IPS-18c (cell line): ENCODE data around the gene HBG2.

Source experiments
- H3K4me3 ChIP-seq: 2 replicates; pipeline ENCODE4 v1.7.0; 2013; ENCODE audit warnings: low read depth, mild to moderate bottlenecking, low read length, moderate library complexity; ENCODE audit not compliant: insufficient read depth
- H3K9me3 ChIP-seq: one replicate; pipeline ENCODE4 v1.6.1; 2013; ENCODE audit warnings: mild to moderate bottlenecking, low read length, moderate library complexity; ENCODE audit not compliant: control insufficient read depth, insufficient read depth

The HBG2 gene

DNA sequence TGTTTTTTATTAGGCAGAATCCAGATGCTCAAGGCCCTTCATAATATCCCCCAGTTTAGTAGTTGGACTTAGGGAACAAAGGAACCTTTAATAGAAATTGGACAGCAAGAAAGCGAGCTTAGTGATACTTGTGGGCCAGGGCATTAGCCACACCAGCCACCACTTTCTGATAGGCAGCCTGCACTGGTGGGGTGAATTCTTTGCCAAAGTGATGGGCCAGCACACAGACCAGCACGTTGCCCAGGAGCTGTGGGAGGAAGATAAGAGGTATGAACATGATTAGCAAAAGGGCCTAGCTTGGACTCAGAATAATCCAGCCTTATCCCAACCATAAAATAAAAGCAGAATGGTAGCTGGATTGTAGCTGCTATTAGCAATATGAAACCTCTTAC, 29.1 kb downstream of the HBG2 start:
- H3K9me3 ChIP-seq, result peaks cover 2% of the 10 kb centered on the region
- H3K4me3 ChIP-seq, result no peak overlapping the region

DNA sequence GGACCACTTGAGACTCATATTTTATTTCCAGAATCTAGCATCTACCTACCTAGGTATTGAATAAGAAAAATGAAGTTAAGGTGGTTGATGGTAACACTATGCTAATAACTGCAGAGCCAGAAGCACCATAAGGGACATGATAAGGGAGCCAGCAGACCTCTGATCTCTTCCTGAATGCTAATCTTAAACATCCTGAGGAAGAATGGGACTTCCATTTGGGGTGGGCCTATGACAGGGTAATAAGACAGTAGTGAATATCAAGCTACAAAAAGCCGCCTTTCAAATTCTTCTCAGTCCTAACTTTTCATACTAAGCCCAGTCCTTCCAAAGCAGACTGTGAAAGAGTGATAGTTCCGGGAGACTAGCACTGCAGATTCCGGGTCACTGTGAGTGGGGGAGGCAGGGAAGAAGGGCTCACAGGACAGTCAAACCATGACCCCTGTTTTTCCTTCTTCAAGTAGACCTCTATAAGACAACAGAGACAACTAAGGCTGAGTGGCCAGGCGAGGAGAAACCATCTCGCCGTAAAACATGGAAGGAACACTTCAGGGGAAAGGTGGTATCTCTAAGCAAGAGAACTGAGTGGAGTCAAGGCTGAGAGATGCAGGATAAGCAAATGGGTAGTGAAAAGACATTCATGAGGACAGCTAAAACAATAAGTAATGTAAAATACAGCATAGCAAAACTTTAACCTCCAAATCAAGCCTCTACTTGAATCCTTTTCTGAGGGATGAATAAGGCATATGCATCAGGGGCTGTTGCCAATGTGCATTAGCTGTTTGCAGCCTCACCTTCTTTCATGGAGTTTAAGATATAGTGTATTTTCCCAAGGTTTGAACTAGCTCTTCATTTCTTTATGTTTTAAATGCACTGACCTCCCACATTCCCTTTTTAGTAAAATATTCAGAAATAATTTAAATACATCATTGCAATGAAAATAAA, 29.8 kb downstream of the HBG2 start:
- H3K9me3 ChIP-seq, result peaks cover 2% of the 10 kb centered on the region
- no peak overlapping the region for H3K4me3 ChIP-seq

DNA sequence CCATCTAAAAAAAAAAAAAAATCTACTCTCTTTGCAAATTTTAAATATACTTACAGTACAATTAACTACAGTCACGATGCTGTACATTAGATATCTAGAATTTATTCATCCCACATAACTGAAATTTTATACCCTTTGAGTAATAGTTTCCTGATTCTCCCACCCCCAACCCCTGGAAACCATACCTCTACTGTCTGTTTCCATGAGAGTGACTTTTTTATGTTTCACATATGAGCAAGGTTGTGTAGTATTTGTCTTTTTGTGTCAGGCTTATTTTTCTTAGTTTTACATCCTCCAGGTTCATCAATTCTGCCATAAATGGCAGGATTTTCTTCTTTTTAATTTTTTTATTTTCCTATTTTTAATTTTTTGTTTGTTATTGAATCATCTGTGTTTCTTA, 30.9 kb downstream of the HBG2 start:
- H3K9me3 ChIP-seq, result peaks cover 2% of the 10 kb centered on the region
- H3K4me3 ChIP-seq, result no peak overlapping the region

DNA sequence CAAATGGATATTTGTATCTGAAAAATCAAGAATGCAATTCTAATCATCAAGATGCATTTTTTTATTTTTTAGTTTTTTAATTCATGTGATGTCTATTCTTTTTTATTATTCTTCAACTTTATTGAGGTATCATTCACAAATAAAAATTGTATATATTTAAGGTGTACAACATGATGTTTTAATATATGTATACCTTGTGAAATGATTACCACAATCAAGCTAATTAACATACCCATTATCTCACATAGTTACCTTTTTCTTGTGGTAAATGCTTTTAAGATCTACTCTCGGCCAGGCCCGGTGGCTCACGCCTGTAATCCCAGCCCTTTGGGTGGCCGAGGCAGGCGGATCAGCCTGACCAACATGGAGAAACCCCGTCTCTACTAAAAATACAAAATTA, 31.4 kb downstream of the HBG2 start:
- Histone ChIP-seq H3K4me3 (no peak overlapping the region), H3K9me3 (peaks cover 2% of the 10 kb centered on the region)

DNA sequence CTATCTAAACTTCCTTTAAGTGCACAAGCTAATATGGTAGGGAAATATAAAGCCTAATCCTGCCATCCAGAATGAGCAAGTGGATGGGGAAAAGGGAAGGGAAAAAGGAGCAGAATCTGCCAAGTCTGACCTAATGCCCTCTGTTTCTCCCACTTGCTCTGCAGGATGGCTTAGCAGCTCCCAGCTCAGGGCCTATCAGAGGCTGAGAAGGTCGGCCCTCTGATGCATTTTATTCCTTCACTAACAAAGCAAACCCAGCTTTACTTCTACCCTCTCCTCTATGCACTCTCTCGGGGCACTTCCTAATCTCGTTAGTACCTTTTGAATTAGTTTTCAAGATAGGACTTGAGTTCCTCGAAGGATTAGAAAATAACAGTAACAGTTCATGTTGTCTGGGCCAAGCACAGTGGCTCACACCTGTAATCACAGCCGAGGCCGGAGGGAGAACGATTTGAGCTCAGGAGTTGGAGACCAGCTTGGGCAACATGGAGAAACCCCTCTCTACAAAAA, 44.1 kb downstream of the HBG2 start:
- H3K4me3 ChIP-seq, result no peak overlapping the region
- H3K9me3 ChIP-seq, result no peaks in the 10 kb centered on the region

DNA sequence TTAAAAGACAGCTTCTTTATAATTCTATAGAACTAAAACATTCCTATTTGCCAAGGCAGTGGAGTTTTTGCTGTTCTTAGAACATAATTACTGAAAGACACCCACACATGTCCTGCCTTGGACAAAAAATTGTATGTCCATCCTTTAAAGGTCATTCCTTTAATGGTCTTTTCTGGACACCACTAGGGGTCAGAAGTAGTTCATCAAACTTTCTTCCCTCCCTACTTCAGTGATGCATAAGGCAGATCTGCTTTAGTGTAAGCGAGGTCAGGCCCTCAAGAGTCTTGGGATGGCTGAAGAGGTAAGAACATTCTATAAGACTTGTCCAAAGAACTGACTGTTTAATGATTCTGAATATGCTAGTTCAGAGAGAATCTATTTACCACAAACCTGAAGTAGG, 49.8 kb downstream of the HBG2 start:
- no peaks in the 10 kb centered on the region for H3K9me3 ChIP-seq
- no peak overlapping the region for H3K4me3 ChIP-seq

DNA sequence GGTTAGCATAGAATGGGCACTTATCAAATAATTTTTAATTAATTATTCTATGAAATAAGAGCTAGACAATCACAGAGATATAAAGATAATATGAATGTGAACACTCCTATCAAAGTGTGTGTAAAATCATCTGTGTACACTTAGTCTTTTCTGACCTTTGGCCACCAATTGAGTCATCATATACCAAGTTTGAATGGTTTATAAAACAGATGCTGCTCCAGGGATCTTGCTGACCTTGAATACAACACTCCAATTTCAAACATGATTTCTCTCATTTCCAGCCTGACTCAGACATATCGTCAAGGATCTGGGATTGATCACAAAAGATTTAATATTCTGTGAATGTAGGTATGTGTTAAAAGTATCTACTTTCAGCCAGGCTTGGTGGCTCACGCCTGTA, 51.2 kb downstream of the HBG2 start:
- no peaks in the 10 kb centered on the region for H3K9me3 ChIP-seq

More for the DNA sequence above, 51.2 kb downstream of the HBG2 start:
- H3K4me3 ChIP-seq, result no peak overlapping the region
